Measurements from ENCODE around the gene EFNB3.
A peak's percentile ranks its signal among the peaks of the same experiment; 100 is the strongest.

The EFNB3 gene

DNA sequence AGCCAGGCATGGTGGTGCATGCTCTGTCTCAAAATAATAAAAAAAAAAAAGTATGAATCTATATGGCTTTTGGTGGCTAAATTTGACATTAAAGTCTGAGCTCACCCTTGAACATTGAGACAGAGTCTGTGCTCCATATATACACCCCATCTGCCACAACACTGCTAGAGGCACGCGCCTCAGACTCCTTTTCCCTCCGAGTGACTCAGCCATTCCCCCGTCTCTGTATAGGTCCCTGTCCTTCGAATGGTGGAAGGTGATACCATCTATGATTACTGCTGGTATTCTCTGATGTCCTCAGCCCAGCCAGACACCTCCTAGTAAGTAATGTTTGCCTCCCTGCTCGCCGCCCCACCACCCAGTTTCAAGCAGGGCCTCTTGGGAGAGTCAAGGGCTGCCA is 4.5 kb upstream of the EFNB3 start:
- no peak for DNase-seq

GRCh38 chr17:7701681-7702080 is 3.3 kb upstream of the EFNB3 start:
- no peak for DNase-seq

DNA sequence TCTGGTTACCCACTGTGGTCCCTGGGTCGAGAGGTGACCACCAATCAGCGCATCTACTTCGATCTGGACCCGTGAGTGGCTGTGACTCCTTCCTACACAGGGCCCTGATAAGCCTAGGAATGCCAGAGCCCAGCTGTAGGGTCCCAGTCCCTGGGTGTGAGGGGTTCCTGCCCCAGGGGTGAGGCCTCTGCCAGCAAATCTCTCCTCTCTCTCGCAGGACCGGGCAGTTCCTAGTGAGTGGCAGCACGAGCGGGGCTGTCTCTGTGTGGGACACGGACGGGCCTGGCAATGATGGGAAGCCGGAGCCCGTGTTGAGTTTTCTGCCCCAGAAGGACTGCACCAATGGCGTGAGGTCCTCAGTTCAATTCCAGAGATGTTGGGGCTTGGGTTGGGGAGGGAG is 2.2 kb upstream of the EFNB3 start:
- DNase-seq = no peak

- no peak for DNase-seq
These were observed 1.2 kb upstream of the EFNB3 start for GRCh38 chr17:7703584-7704479.

DNA sequence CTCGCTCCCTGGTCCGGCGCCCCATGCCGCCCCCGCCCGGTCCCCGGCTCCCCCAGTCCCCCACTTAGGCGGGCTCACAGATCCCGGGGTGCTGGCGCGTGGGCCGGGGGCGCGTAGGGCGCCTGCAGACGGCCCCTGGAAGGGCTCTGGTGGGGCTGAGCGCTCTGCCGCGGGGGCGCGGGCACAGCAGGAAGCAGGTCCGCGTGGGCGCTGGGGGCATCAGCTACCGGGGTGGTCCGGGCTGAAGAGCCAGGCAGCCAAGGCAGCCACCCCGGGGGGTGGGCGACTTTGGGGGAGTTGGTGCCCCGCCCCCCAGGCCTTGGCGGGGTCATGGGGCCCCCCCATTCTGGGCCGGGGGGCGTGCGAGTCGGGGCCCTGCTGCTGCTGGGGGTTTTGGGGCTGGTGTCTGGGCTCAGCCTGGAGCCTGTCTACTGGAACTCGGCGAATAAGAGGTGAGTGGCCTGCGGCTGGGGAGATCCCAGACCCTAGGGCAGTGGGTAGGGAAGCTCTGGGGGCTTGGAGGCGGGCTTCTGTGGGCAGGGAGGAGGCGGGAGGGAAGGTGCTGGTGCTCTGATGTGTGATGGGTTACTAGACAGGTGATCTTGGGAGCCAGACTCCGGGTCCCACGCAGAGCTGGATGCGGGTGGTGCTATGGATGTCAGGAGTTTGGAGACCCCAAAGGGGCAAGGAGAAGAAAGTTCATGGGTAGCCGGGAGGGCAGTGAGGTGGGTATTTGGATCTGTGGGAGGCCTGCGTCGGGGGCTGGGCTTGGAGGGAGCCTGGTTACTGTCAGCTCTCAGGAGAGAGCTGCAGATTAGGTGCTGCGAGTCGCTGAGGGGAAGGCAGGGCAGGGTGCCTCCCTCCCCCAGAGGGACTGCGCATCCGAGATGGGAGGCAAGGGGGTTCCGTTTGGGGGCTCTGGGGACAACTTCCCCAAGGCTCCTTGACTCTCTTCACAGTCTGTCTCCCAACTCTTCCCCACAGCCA is 560 bp downstream of the EFNB3 start:
- no peak for DNase-seq

DNA sequence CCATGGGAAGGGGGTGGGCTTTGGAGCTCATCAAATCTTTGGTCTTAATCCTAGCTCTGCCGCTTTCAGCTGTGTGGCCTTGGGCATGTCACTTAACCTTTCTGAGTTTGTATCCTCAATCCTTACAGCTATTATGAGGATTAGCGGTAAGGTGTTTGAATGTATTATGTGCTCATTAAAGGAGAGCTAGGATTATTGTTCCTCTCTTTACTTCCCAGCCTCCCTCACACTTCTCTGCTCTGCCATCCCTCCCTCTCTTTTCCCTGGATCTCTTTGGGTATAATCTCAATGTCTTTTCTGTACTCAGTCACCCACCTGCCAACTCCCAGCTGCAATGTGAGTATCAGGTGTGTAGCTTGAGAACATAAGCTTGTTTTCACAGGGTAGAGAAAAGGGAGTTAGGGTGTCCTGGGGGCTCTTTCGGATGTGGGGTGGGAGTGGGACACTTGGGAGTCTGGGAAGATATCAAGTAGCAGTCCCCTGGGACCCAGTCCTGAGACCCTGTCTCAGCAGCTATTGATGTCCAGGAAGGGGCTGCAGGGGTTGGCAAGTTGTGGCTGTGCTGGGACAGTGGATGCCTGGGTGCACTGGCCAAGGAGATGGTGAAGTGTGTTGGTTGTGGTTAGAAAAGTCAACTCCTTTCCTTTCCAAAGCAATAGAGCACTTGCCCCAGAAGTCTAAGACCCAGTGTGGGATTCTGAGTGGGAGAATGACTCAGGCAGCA is 1.8 kb downstream of the EFNB3 start:
- DNase-seq = no peak

DNA sequence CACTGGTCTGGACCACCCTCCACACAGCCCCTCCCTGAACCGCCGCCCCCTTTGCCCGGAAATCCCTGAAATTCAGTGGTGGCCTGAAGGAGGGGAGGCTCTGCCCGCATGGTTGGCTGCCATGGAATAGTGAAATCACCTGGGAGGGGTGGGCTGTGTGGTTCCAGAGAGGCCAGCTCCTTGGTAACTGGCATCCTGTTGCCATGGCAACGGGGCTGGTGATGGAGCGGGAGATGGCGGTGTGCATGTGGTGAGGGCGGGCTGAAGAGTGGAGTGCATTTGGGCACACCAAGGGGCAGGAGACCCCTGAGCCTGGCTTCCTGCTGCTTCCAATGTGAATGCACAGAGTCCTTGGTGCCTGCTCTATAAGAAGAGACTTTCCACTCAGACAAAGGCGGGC is 2.4 kb downstream of the EFNB3 start:
- no peak for DNase-seq

DNA sequence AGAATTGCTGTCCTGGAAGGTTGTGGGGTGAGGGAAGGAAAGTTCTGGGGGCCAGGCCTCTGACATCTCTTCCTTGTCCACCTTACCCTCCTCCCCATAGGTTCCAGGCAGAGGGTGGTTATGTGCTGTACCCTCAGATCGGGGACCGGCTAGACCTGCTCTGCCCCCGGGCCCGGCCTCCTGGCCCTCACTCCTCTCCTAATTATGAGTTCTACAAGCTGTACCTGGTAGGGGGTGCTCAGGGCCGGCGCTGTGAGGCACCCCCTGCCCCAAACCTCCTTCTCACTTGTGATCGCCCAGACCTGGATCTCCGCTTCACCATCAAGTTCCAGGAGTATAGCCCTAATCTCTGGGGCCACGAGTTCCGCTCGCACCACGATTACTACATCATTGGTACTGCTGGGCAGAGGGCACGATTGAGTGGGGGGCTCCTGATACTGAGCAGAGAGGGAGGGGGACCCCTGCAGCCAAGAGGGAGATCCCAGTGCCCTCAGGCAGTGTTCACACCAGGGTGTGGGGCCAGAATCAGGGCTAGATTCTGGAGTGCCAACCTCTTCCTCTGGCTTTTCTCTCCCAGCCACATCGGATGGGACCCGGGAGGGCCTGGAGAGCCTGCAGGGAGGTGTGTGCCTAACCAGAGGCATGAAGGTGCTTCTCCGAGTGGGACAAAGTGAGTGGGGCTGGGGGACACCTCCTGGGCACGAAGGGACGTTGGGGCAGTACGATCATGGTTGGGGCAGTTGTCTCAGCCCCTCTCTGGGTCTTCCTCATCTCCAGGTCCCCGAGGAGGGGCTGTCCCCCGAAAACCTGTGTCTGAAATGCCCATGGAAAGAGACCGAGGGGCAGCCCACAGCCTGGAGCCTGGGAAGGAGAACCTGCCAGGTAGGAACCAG is 3.1 kb downstream of the EFNB3 start:
- no peak for DNase-seq

GRCh38 chr17:7709031-7709430 is 4.0 kb downstream of the EFNB3 start:
- DNase-seq = no peak

DNA sequence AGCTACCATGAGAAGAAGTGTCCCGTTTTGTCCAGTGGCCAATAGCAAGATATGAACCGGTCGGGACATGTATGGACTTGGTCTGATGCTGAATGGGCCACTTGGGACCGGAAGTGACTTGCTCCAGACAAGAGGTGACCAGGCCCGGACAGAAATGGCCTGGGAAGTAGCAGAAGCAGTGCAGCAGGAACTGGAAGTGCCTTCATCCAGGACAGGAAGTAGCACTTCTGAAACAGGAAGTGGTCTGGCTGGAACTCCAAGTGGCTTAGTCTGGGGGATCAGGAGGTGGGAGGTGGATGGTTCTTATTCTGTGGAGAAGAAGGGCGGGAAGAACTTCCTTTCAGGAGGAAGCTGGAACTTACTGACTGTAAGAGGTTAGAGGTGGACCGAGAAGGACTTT is 5.3 kb downstream of the EFNB3 start:
- no peak for DNase-seq

GRCh38 chr17:7711051-7711755 is 6.2 kb downstream of the EFNB3 start:
- peak; percentile 5 for DNase-seq

- no peak for DNase-seq
These were observed 7.2 kb downstream of the EFNB3 start for GRCh38 chr17:7712111-7712771.

GRCh38 chr17:7713782-7714181 is 8.8 kb downstream of the EFNB3 start:
- no peak for DNase-seq

DNA sequence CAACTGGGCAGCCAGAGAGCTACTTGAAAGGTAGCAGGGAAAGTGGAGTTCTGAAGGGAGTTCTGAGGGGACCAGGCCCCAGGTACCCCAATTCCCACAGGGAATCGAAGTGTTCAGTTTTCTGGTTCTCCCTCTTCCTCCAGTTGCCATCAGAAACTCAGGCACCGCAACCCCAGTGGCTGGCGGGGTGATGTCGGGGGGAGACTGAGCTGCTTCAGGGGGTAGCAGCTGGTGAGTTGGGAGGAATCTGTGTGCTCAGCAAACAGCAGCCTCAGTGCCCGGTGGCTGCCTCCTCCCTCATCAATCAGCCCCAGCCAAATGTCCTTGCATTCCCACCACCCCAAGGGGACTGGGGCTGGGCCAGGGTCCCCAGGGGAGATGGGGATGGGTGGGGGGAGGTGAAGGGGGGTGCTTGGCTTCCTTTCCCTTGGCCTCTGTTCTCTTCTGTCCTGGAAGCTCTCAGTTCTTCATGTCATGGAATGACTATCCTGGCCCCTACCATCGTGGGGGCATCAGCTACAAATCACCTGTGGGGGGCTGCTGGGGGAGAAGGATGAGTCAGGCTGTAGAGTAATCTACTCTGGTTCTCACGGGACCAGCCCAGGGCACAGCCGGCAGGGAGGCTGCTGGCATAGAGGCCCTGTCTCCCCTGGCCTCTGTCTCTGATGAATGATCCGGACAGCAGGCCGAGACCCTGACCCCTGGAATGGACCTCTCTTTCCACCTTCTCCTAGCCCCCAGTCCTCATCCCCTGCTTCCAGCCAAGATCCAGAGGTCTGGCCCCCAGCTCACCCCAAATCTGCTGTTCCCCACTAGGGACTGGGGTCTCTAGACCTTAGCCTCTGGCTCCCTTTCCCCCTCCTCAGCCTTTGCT is 10.0 kb downstream of the EFNB3 start:
- DNase-seq = no peak

GRCh38 chr17:7715936-7716886 is 11.2 kb downstream of the EFNB3 start:
- DNase-seq = no peak

DNA sequence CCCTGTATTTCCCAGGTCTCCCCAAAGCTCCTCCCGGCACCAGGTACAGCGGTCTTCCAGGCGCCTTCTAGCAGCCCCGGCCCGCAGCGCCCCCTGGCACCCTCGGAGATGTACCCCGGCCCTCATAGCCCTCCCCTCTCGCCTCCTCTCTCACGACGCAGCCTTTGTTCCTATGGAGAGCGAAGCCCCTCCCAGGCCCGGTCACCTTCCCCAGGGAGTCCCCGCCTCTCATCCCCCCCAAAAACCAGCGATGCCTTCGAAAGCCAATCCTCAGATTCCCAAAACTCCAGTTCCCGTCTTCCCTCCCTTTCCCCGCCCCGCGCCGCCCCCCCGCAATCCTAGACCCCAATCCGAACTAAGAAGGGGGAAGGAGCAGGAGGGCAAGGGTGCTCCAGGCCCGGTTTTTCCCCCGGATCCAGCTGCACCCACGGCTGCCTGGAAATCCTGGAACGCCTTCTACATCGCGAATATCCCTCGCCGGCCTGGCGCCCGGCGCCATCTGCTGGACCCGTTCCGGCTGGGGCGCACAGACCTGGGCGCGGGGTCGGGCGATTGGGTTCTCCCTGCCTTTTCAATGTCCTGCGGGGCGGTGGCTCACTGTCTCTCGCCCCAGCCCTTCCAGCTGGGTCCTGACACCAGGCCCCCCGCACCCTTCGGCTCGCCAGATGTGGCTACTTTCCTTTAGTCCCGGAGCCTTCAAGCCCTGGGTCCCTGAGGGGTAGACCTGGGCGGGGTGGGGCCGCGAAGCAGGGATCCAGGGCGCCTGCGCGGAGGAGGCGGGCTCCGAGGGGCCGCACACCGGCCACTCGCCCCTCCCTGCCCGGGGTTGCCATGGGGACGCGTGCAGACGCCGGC is 12.1 kb downstream of the EFNB3 start, which contains the start of gene DNAH2:
TSS of gene DNAH2 (plus strand) at position 844 of the 855 bp plus-strand sequence. CDS start 1,991 bp downstream, outside the sequence.
- DNase-seq = peak; percentile 97

- peak; percentile 62 for DNase-seq
These were observed 12.9 kb downstream of the EFNB3 start for GRCh38 chr17:7717756-7718350.

Measured in NCI-H1694 treated with DMSO at 0.1 percent for 48 hours (cell line).